Caco-2 (cell line): ENCODE measurements around the gene DIAPH1. TPM values are rescaled to one million over a fixed set of nuclear protein-coding genes. Genes with fewer than 3 reads are reported as not detected.

ENCODE experiments used
- BruUV-seq: library from RNA; stranded (reverse); fragments of 400-500 nt; replicated peaks from 2 replicates; lab custom pipeline; 2021; lab: Mats Ljungman, UMichigan
- CTCF ChIA-PET: fragments of 300-600 bp; sonication (Branson Sonifier 250); formaldehyde crosslinking; loops from one replicate; lab custom pipeline; 2022; ENCODE audit warnings: antibody characterized with exemption; lab: Charles Lee
- POLR2A ChIA-PET: fragments of 300-600 bp; sonication (Branson Sonifier 250); formaldehyde crosslinking; loops from one replicate; lab custom pipeline; 2022; ENCODE audit warnings: antibody characterized with exemption; lab: Charles Lee
- DNase-seq, 2 experiments: peaks; one replicate each; pipeline versions ENCODE4 v3.0.0 to v3.0.0-alpha.2; 2020 to 2022
- H3K27me3 ChIP-seq: replicated peaks from 2 replicates; pipeline ENCODE4 v1.6.0; 2011; ENCODE audit warnings: low read length; ENCODE audit not compliant: control insufficient read depth, insufficient read depth
- H3K36me3 ChIP-seq: 2 replicates; pipeline ENCODE4 v1.5.1; 2011; ENCODE audit warnings: low read length; ENCODE audit not compliant: control insufficient read depth, insufficient read depth
- H3K4me1 ChIP-seq: fragments of 250-450 bp; sonication (Bioruptor Pico); 2 replicates; pipeline ENCODE4 v1.5.1; 2020; ENCODE audit warnings: mild to moderate bottlenecking
- H3K4me3 ChIP-seq: 2 replicates; pipeline ENCODE4 v1.5.1; 2011; ENCODE audit warnings: low read depth, mild to moderate bottlenecking, control low read depth, low read length
- H3K9me3 ChIP-seq: fragments of 250-450 bp; sonication (Bioruptor Pico); 2 replicates; pipeline ENCODE4 v1.5.1; 2020; ENCODE audit warnings: mild to moderate bottlenecking, moderate library complexity
- H3K27ac Mint-ChIP-seq: one replicate; pipeline ENCODE4 v1.8.0; 2022; ENCODE audit warnings: mixed read lengths; ENCODE audit not compliant: unreplicated experiment
- H3K27me3 Mint-ChIP-seq: one replicate; pipeline ENCODE4 v1.8.0; 2022; ENCODE audit warnings: mixed read lengths; ENCODE audit not compliant: insufficient read depth, unreplicated experiment
- H3K36me3 Mint-ChIP-seq: one replicate; pipeline ENCODE4 v1.8.0; 2022; ENCODE audit warnings: mild to moderate bottlenecking, mixed read lengths; ENCODE audit not compliant: insufficient read depth, unreplicated experiment
- H3K4me1 Mint-ChIP-seq: one replicate; pipeline ENCODE4 v1.8.0; 2022; ENCODE audit warnings: low read depth, mixed read lengths; ENCODE audit not compliant: unreplicated experiment
- H3K4me3 Mint-ChIP-seq: one replicate; pipeline ENCODE4 v1.8.0; 2022; ENCODE audit warnings: mild to moderate bottlenecking, moderate library complexity, mixed read lengths; ENCODE audit not compliant: unreplicated experiment
- H3K9me3 Mint-ChIP-seq: one replicate; pipeline ENCODE4 v1.8.0; 2022; ENCODE audit warnings: mixed read lengths; ENCODE audit not compliant: unreplicated experiment
- intact Hi-C: fragments of 100-400 bp; cut with micrococcal nuclease; formaldehyde crosslinking; loops from one replicate; pipeline ENCODE4 v1.10.0; 2022; ENCODE audit not compliant: unreplicated experiment
- total RNA-seq: library from RNA; stranded (reverse); gene quantifications from 2 replicates; pipeline ENCODE4 v1.2.3, GENCODE V29; 2022
- TF ChIP-seq, protein P1 (sequence below), 2 experiments: fragments of 200-600 bp in 1 of 2; IDR thresholded peaks; 1 replicate in 1 of 2; 2 replicates in 1 of 2; pipeline versions ENCODE4 v1.5.1 to v1.8.0; 2011 to 2022; ENCODE audit warnings: antibody characterized with exemption in 1 of 2, control low read depth in 1 of 2, inconsistent platforms in 1 of 2, low read depth in 1 of 2, low read length in 1 of 2, mild to moderate bottlenecking in 1 of 2, moderate library complexity in 1 of 2; ENCODE audit not compliant: insufficient read depth in 1 of 2, severe bottlenecking in 1 of 2, unreplicated experiment in 1 of 2

Gene DIAPH1
- total RNA-seq, 1 experiment from 2014 or later, result 161 TPM

DNA sequence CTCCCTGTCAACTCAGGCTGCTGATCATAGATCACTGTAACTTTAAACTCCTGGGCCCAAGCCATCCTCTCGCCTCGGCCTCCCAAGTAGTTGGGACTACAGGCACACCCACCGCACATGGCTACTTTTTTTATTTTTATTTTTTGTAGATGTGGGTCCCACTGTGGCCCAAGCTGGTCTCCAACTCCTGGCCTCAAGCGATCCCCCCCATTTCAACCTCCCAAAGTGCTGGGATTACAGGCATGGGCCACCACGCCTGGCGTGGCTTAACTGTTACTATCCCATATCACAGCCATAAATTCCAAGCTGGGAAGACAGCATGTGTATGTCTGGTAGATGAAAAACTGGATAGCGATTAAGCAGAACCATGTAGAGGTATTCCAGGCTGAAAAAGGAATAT, 16.8 kb upstream of the DIAPH1 start:
- Histone ChIP-seq H3K36me3 (peaks cover 1% of the 10 kb centered on the region; the same call in 1 of the 2 replicates), H3K27me3 (no peaks in the 10 kb centered on the region), H3K9me3 (no peaks in the 10 kb centered on the region), H3K4me3 (peak overlapping the region; percentile 85), H3K4me1 (peaks cover 8% of the 10 kb centered on the region; the same call in 1 of the 2 replicates)
- Mint-ChIP-seq H3K4me3 (peak overlapping the region; percentile 90), H3K27me3 (no peaks in the 10 kb centered on the region), H3K27ac (no peak overlapping the region), H3K4me1 (no peaks in the 10 kb centered on the region), H3K9me3 (no peaks in the 10 kb centered on the region), H3K36me3 (peaks cover under 1% of the 10 kb centered on the region)
- no TSS peak for BruUV-seq
- TF ChIP-seq, protein P1, sequence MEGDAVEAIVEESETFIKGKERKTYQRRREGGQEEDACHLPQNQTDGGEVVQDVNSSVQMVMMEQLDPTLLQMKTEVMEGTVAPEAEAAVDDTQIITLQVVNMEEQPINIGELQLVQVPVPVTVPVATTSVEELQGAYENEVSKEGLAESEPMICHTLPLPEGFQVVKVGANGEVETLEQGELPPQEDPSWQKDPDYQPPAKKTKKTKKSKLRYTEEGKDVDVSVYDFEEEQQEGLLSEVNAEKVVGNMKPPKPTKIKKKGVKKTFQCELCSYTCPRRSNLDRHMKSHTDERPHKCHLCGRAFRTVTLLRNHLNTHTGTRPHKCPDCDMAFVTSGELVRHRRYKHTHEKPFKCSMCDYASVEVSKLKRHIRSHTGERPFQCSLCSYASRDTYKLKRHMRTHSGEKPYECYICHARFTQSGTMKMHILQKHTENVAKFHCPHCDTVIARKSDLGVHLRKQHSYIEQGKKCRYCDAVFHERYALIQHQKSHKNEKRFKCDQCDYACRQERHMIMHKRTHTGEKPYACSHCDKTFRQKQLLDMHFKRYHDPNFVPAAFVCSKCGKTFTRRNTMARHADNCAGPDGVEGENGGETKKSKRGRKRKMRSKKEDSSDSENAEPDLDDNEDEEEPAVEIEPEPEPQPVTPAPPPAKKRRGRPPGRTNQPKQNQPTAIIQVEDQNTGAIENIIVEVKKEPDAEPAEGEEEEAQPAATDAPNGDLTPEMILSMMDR (IDR thresholded peaks at IDR 0.05; ENCODE audit: insufficient read depth in 1 of 2, low read depth in 1 of 2, low read length in 1 of 2, severe bottlenecking in 1 of 2, unreplicated experiment in 1 of 2), result no peak
- intact Hi-C loops, result loop anchor here (1.0 kb wide), 2 partner anchors 16 kb away; partner anchors contain the start of gene FCHSD1
- POLR2A ChIA-PET, result interaction anchor here (3.0 kb wide), 1 partner anchor 16 kb away, joined by 23 read pairs; the partner anchor contains the start of gene DIAPH1
- DNase-seq, result no peak
- CTCF ChIA-PET, result interaction anchor here (3.7 kb wide), 1 partner anchor 17 kb away, joined by 40 read pairs; the partner anchor contains the start of gene DIAPH1

DNA sequence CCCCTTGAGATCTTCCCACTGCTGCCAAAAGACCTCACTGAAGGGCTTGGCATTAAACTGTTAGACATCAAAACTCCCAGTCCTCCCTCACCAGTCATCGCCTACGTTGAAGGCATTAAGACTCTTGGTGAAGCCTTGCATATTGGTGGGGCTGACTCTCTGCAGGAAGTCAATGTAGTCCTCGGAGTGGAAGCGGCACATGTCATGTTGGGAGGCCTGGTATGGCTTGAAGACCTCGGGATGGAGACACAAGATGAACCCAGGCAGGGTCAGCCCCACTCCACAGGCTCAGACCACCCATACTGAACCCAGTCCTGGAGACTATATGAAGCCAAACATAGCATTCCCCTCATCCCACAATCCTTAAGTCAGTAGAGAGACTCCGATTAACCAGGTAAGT, 15.9 kb upstream of the DIAPH1 start:
- no peak for DNase-seq
- Mint-ChIP-seq H3K4me1 (no peaks in the 10 kb centered on the region), H3K27ac (no peak overlapping the region), H3K9me3 (no peaks in the 10 kb centered on the region), H3K4me3 (peak overlapping the region; percentile 90), H3K36me3 (peaks cover 5% of the 10 kb centered on the region), H3K27me3 (no peaks in the 10 kb centered on the region)
- H3K36me3 ChIP-seq, result peaks cover 1% of the 10 kb centered on the region
- intact Hi-C loops, result loop anchor here (5.0 kb wide), 1 partner anchor 563 kb away; no protein-coding TSS in a partner anchor
- ChIA-PET CTCF (interaction anchor here (1.3 to 3.7 kb wide), 2 partner anchors 16 to 43 kb away, joined by 8 to 40 read pairs; partner anchors contain the start of gene DIAPH1), POLR2A (no interaction called here)
- H3K9me3 ChIP-seq, result no peaks in the 10 kb centered on the region
- H3K4me1 ChIP-seq, result peaks cover 8% of the 10 kb centered on the region; the same call in 1 of the 2 replicates
- TF ChIP-seq, protein P1 (IDR thresholded peaks at IDR 0.05; ENCODE audit: insufficient read depth in 1 of 2, low read depth in 1 of 2, low read length in 1 of 2, severe bottlenecking in 1 of 2, unreplicated experiment in 1 of 2), result no peak
- H3K27me3 ChIP-seq, result no peaks in the 10 kb centered on the region
- H3K4me3 ChIP-seq, result no peak overlapping the region
- BruUV-seq, result no TSS peak

DNA sequence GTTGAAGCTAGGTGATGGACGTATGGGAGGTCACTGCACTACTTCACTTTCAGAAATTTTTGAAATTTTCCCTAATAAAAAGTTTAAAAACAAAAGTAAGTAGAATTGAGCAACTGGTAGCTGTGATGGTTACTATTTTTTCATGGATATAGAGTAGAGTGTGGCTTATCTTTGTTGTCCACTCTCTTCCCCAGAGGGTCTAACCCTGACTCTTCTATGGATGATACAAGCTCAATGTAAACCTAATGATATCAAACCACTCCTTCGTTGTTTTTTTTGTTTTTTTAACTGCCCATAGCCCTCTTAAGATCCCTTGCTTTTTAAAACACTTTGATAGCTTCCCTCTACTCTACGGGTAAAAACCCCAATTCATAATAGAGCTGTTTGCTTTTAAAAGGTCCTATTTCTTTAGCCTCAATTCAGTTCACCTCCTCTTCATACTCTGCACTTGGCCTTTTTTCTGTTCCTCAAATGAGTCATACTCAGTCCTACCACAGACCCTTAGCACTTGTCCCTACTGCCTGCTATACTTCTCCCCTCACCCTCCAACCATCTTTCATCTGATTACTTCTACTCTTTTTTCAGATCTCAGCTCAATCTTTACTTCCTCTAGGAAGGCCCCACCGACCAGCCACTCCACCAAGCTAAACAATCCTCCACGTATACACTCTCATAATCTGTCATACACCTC, 15.2 kb upstream of the DIAPH1 start:
- H3K36me3 Mint-ChIP-seq, result peaks cover 5% of the 10 kb centered on the region
- no peak overlapping the region for H3K4me3 Mint-ChIP-seq
- no peaks in the 10 kb centered on the region for H3K9me3 Mint-ChIP-seq
- intact Hi-C loops, result loop anchor here (5.0 kb wide), 1 partner anchor 563 kb away; no protein-coding TSS in a partner anchor
- Histone ChIP-seq H3K27me3 (no peaks in the 10 kb centered on the region), H3K36me3 (peaks cover 4% of the 10 kb centered on the region), H3K9me3 (no peaks in the 10 kb centered on the region), H3K4me3 (no peak overlapping the region), H3K4me1 (peaks cover 8% of the 10 kb centered on the region; the same call in 1 of the 2 replicates)
- ChIA-PET CTCF (interaction anchor here (0.7 to 1.3 kb wide), 2 partner anchors 17 to 42 kb away, joined by 3 to 8 read pairs; no protein-coding TSS in a partner anchor), POLR2A (no interaction called here)
- no peaks in the 10 kb centered on the region for H3K4me1 Mint-ChIP-seq
- no peaks in the 10 kb centered on the region for H3K27me3 Mint-ChIP-seq
- DNase-seq, result no peak
- no TSS peak for BruUV-seq
- TF ChIP-seq, protein P1 (IDR thresholded peaks at IDR 0.05; ENCODE audit: insufficient read depth in 1 of 2, low read depth in 1 of 2, low read length in 1 of 2, severe bottlenecking in 1 of 2, unreplicated experiment in 1 of 2), result no peak
- no peak overlapping the region for H3K27ac Mint-ChIP-seq
